GM19099 (cell line): ENCODE data around the gene NUP98.

Source experiments
- POLR2A ChIP-seq: IDR thresholded peaks from 3 replicates; pipeline ENCODE4 v1.6.1; 2011; ENCODE audit warnings: low read depth; ENCODE audit not compliant: insufficient read length; ENCODE audit errors: extremely low read depth

The NUP98 gene

GRCh38 chr11:3735827-3736226 is 61.5 kb downstream of the NUP98 start:
- TF ChIP-seq POLR2A: no peak

- no peak for TF ChIP-seq POLR2A
These were observed 64.5 kb downstream of the NUP98 start for GRCh38 chr11:3732671-3733436.

DNA sequence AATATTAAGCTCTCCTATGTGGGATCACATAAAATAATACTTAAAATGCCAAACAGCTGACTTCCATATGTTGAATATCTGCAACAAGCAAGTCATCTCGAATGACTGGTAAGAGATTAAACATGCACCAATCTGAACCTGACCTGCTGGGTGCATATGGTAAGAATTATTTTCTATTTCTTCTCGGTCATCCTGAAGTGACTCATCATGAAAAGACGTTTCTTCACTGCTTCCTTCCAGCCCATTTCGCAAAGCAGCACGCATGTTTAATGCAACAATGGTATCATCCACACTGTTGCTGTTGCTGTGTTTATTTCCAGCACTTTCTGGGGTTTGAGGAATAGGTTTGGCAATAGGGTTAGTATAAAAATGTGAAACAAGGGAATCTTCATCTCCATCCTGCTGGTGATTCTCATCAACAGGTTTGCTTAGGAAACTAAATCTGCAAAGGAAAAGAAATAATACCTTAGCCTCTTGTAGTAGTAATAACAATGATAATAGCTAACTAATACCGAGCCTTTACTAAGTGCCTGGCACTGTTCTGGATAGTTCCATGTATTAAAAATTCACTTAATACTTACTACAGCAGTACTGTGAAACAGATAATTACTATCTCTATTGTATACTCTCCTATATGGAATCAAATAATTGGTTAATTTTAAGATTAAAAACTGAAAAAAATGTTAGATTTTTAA is 74.2 kb downstream of the NUP98 start:
- TF ChIP-seq POLR2A: no peak

GRCh38 chr11:3722100-3722499 is 75.3 kb downstream of the NUP98 start:
- no peak for TF ChIP-seq POLR2A

DNA sequence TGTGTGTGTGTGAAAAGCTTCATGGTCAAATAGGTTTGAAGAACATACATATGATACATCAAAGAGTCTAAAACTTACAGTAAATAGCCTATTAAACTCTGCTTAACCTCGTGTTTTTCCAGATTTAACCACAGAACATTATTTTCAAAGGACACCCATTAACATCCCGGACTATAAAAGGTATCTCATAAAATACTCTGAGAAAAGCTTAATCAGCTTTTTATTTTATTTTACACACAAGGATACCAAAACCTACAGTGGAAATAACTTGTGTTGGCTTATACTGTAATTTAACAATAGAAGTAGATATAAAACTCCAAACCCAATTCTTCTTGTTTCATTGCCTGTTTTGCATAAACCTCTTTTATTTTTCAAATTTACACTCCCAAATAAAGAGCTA is 76.4 kb downstream of the NUP98 start:
- TF ChIP-seq POLR2A: no peak

- TF ChIP-seq POLR2A: no peak
These were observed 85.1 kb downstream of the NUP98 start for GRCh38 chr11:3712274-3712673.

DNA sequence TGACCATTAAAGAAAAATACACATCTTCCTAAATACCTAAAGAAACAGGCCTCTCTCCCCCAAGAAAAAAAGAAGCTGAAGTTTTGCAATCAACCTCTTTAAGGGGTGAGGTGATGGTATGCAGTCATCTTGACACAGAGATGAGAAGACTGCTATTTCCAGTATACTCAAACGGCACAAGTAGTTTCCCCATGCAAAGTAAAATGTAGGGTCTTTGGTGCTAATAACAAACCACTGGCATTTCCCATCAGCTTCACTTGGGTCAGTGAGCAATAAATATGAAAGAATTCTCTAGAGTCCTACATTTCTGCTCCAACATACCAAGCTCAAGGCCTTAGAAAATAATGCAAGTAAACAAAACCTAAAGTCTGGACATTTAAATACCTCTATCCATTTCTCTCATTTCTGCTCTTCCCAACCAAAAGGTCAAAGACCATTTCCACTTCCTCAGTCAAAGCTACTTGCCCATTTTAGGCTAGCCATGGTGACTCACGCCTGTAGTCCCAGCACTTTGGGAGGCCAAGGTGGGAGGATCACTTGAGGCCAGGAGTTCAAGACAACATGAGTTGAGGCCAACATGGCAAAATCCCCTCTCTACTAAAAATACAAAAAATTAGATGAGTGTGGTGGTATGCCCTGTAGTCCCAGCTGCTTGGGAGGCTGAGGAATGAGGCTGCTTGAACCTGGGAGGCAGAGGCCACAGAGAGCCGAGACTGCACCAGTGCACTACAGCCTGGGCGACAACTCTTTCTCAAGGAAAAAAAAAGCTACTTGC is 86.7 kb downstream of the NUP98 start:
- TF ChIP-seq POLR2A: no peak

DNA sequence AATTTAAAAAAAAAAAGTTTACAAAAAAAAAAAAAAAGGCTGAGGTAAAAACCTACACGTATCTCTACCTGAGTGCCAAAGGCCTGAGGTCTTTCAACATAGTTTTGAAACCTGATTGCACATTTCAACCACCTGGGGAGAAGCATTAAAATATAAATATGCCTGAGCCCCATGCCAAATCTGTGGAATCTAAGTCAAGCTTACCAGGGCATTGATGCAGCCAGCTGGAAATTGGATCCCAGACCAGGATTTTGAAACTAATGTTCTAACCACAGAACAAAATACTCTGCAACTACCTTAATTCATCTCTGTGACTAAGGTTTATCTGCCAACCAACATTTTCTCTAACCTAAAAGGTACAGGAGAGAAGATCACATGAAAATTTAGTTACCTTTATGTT is 87.4 kb downstream of the NUP98 start:
- TF ChIP-seq POLR2A: no peak

DNA sequence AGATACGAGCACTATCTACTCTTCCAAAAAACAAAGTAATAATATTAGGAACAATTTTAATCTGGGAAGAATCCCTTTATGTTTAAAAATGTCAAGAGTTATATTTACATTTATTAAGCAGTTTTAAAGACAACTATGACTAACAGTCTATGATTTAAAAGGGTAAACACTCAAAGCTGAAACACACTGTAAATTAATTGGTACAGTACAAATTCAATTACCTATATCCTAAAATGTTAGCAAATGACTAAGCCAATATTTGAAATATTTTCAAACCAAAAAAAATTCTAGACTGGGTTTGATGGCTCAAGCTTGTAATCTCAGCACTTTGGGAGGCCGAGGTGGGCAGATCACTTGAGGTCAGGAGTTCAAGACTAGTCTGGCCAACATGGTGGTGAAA is 90.2 kb downstream of the NUP98 start:
- no peak for TF ChIP-seq POLR2A

GRCh38 chr11:3703383-3703782 is 94.0 kb downstream of the NUP98 start:
- no peak for TF ChIP-seq POLR2A

GRCh38 chr11:3700910-3701309 is 96.4 kb downstream of the NUP98 start:
- TF ChIP-seq POLR2A: no peak

DNA sequence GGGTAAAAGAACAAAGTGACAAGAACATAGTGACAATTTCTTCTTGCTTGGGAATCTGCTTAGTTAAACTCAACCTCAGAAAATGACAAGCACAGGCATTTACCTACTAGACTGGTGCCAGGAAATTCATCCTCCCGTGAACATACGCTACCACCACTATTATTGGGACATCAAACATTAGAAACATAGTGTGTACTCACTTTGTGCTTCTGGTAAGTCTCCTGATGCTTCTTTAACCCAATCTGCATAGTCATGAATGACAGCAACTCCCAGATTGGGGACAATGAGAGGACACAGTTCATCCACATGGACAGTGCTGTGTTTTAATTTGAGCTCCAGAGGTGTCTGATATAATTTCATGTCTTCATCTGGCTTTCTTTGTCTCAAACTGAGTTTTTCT is 96.9 kb downstream of the NUP98 start:
- TF ChIP-seq POLR2A: no peak

DNA sequence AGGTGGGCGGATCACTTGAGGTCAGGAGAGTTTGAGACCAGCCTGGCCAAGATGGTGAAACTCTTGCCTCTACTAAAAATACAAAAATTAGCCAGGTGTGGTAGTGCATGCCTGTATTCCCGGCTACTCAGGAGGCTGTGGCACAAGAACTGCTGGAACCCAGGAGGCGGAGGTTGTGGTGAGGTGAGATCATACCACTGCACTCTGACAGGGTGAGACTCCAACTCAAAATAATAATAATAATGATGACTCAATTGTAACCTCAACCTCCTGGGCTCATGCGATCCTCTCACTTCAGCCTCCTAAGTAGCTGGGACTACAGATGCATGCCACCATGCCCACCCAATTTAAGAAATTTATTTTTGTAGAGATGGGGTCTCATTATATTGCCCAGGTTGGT is 110.6 kb downstream of the NUP98 start:
- TF ChIP-seq POLR2A: no peak

- TF ChIP-seq POLR2A: no peak
These were observed 111.4 kb downstream of the NUP98 start for GRCh38 chr11:3685923-3686322.

DNA sequence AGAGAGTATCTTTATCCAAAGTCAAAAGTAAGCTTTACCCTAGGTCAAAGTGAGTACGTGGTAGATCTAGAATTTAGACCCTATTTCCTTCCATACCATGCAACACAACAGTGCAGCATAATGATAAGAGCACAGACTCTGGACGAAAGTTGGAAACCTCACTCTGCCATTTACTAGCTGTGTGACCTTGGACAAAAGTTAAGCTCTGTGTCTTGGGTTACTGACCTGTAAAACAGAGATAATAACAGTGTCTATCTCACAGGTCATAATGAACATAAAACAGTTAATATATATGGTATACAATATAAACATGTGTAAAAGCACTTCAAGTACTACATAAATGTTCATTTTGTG is 112.6 kb downstream of the NUP98 start:
- TF ChIP-seq POLR2A: no peak
